ENCODE data around the gene TOP2B.

The TOP2B gene

GRCh38 chr3:25582242-25582641 is 82.5 kb downstream of the TOP2B start:
- peak; percentile 84 for DNase-seq (ENCODE audit: low spot score)

- DNase-seq (ENCODE audit: low spot score): no peak
Measured at GRCh38 chr3:25581823-25582222, 82.9 kb downstream of the TOP2B start.

DNA sequence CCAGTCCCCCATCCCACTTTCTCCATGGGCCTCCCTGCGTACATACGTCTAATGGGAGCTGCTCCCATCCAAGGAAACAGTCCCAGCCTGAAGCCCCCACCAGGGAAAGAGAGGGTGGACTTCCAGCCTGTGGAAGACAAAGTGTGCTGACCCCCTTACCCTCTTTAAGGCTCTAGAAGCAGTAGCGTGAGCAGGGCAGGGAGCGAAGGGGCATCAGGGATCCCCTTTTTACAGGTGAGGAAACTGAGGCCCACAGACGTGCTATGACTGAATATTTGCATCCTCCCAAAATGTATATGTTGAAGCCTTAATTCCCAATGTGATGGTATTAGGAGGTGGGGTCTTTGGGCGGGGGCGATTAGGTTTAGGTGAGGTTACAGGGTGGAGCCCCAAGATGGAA is 83.4 kb downstream of the TOP2B start:
- no peak for DNase-seq (ENCODE audit: low spot score)

- DNase-seq (ENCODE audit: low spot score): no peak
Measured at GRCh38 chr3:25580534-25580933, 84.2 kb downstream of the TOP2B start.

- DNase-seq (ENCODE audit: low spot score): no peak
Measured at GRCh38 chr3:25578059-25578458, 86.6 kb downstream of the TOP2B start.

DNA sequence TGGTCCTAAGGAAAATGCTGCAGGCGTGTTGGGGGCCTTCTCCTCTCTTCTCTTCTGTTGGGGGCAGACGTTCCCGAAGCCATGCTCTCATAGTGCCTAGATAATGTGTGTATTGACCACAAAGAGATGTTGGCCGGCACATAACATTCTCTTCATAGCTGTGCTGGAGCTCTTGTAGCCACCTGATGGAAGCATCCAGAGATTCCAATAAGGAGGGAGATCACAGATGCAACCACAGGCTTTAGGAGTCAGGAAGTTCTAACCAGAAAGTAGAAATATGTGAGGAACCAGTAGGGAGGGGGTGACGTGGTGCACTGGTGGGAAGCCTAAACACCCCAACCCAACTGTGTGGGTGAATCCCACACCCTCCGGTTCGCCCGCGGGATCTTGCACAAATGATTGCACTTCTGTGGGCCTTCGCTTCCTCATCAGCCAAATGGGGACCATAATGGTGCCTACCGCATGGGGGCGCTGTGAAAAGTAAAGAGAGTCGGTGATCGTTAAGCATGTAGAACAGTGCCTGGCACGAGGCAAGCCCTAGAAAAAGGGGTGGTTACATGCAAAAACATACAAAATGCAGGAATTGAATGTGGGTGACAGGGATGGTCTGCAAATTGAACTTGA is 87.8 kb downstream of the TOP2B start:
- no peak for DNase-seq (ENCODE audit: low spot score)

- no peak for DNase-seq (ENCODE audit: low spot score)
Measured at GRCh38 chr3:25576146-25576545, 88.6 kb downstream of the TOP2B start.

DNA sequence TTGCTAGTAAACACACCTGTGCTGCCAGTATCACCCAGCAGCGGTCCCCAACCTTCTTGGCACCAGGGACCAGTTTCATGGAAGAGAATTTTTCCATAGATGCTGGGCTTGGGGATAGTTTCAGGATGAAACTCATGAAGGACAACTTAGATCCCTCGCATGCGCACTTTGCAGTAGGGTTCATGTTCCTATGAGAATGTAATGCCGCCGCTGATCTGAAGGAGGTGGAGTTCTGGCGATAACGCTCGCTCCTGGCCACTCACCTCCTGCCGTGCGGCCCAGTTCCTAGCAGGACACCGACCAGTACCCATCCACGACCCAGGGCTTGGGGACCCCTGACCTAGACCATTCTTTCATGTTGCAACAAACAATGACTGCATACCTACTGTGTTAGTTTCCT is 89.7 kb downstream of the TOP2B start:
- DNase-seq (ENCODE audit: low spot score): no peak

DNA sequence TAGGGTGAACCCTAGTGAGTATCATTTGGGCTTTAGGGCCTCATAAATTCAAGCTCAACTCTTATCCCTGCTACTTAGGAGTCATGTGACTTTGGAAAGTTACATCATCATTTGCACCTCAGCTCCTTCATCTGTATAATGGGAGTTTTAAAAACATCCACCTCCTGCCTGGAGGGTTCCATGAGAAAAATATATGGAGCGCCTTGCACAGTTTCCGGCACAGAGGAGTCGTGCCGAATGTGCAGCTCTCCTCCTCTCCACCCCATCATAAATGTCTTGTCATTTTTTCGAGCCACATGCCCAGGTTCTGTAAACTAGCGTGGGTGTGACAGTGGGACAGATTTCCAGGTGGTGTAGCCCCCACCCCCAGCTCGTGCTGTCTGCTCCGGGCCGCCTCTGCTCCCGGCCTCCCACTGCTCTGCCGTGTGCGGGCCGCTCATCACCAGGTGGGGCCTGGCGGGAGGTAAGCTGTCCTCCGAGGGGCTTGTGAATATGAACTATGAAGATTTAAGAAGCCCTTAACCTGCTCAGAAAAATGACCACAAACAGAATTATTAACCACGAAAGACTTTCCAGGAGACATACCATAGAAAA is 90.4 kb downstream of the TOP2B start:
- DNase-seq (ENCODE audit: low spot score): no peak

- peak; percentile 70 for DNase-seq (ENCODE audit: low spot score)
Measured at GRCh38 chr3:25573386-25574171, 91.1 kb downstream of the TOP2B start.

- DNase-seq (ENCODE audit: low spot score): peak; percentile 67
Measured at GRCh38 chr3:25572919-25573385, 91.8 kb downstream of the TOP2B start.

DNA sequence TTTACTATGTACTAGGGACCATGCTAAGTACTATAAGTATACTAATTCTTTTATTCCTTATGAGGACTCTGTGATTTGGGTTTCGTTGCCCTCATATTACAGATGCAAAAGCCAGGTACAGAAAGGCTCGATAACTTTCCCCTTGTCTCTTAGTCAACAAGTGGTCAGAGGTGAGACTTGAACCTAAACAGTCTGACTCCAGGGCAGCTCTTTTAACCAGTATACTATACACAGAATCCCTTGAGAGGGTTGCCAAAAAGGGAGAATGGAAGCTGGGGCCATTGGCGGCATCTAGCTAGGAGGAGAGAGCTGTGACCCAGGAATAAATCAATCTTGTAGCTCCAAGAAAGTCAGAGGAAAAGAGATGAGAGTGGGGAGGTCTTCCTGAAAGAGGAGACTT is 92.4 kb downstream of the TOP2B start:
- DNase-seq (ENCODE audit: low spot score): no peak

DNA sequence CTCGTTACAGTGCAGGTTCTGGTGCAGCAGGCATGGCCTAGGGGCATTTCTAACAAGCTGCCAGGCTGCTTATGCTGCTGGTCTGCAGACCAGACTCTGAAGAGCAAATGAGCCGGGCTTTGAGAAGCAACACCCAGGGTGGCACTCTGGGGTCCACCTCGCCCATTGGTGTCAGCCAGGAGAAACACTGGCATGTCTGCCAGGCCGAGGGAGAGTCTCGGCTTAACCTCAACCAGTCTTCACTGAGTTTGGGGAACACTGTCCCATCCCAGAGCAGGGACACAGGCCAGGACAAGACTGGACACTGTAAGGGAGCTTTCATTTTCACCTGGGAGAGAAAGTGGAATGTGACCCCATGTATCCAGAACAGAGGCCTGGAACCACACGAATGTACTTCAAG is 93.4 kb downstream of the TOP2B start:
- no peak for DNase-seq (ENCODE audit: low spot score)

DNA sequence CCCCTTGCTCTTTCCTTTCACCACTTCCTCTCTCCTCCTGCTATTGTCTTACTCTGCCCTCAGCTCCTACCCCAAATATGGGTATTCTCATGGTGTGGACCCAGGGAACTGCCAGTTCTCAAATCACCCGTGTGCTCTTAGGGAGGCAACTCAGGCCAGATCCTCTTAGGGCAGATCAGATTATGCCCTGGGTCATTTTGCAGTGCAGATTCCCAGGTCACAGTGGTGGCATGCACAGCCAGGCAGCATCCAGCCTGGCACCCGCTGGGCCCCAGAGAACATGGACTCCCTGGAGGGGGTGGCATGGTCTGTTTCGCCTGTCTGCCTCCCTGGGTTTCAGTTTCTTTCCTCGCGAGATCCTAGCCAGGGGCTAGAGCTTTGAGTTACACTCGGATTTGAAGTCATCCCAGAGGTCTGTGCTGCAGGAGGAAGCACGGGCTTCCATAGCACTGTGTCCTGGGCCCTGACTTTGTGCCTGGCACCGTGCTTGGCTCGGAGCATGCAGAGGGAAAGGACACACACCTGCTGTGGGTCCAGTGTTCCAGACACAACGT is 96.1 kb downstream of the TOP2B start:
- no peak for DNase-seq (ENCODE audit: low spot score)

GRCh38 chr3:25567806-25568524 is 96.7 kb downstream of the TOP2B start:
- DNase-seq (ENCODE audit: low spot score): no peak

- no peak for DNase-seq (ENCODE audit: low spot score)
Measured at GRCh38 chr3:25567388-25567787, 97.3 kb downstream of the TOP2B start.

- no peak for DNase-seq (ENCODE audit: low spot score)
Measured at GRCh38 chr3:25566358-25566920, 98.3 kb downstream of the TOP2B start.

- no peak for DNase-seq (ENCODE audit: low spot score)
Measured at GRCh38 chr3:25565807-25566206, 98.9 kb downstream of the TOP2B start.

DNA sequence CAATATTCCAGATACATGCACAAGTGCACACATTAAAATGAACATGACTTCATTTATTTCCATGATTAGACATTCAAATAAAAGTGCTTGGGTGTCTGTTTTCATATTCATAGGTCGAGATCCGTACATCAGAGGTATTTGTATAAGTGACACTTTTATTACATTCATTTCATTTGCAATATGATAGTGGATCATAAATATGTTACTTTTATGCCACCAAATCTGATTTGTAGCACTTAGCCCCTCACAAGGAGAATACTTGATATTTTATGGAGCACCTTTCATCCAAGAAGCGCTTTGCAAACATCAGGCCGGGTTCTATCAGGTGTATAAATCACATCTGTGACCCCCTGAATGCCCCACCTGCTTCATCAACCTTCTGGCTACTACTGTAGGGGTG is 100.6 kb downstream of the TOP2B start:
- DNase-seq (ENCODE audit: low spot score): no peak

GRCh38 chr3:25563601-25564000 is 101.1 kb downstream of the TOP2B start:
- DNase-seq (ENCODE audit: low spot score): no peak

DNA sequence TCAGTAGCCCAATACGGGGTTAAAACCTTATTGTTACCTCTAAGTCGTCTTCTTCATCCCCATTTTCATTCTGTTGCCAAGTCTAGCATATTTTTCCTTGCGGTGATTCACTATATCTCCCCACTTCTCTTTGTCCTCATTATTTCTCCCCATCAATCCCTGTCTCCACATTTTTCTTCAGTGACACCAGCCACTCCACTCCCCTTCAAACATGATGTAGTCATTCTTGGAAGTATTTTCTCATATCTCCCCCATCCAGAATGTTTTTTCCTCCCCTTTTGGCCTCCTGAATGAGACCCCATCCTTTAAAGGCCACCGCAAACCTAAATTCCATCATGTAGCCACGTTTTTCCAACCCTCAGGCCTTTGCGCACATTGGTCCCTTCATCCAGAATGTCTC is 105.9 kb downstream of the TOP2B start:
- DNase-seq (ENCODE audit: low spot score): no peak

DNA sequence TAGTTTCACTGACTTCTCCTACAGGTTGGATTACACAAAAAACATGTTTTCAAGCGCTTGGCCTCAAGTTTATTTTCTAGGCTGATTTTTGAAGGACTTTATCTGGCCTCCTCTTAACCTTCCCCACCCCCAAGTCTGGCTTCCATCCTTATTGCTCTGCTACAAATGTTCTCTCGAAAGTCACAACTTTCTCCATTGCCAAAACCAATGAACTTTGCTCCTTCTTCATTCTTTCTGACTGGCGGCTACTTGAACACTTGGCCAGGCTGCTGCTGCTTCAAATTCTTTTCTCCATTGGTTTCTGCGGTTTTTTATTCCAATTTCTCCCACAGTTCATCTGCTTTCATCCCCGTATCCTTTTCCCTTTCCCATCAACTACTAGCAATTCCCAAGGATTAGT is 106.6 kb downstream of the TOP2B start:
- DNase-seq (ENCODE audit: low spot score): no peak

All from hepatic stellate cell (primary cell).